Measurements from ENCODE around the gene FGD3.

The FGD3 gene

GRCh38 chr9:93059715-93060578 lies 112.6 kb downstream of the FGD3 start:
- no peaks in the 10 kb centered on the region for H3K4me1 ChIP-seq (ENCODE audit: control insufficient read depth, insufficient read depth, low read length)
- no peaks in the 10 kb centered on the region for H3K36me3 ChIP-seq (ENCODE audit: control insufficient read depth, insufficient read depth, low read length)
- H3K27ac ChIP-seq (ENCODE audit: low read depth, low read length), result no peak overlapping the region
- peak overlapping the region; percentile 25 for H3K4me3 ChIP-seq (ENCODE audit: low read length)
- no peaks in the 10 kb centered on the region for H3K27me3 ChIP-seq (ENCODE audit: control insufficient read depth, insufficient read depth, low read length)
- H3K9ac ChIP-seq (ENCODE audit: low read length), result no peak overlapping the region

GRCh38 chr9:93060746-93061259 lies 113.5 kb downstream of the FGD3 start:
- Histone ChIP-seq H3K27ac (ENCODE audit: low read depth, low read length) (no peak overlapping the region), H3K4me3 (ENCODE audit: low read length) (no peak overlapping the region), H3K4me1 (ENCODE audit: control insufficient read depth, insufficient read depth, low read length) (no peaks in the 10 kb centered on the region), H3K36me3 (ENCODE audit: control insufficient read depth, insufficient read depth, low read length) (no peaks in the 10 kb centered on the region), H3K9ac (ENCODE audit: low read length) (no peak overlapping the region), H3K27me3 (ENCODE audit: control insufficient read depth, insufficient read depth, low read length) (no peaks in the 10 kb centered on the region)

GRCh38 chr9:93061260-93061751 lies 114.0 kb downstream of the FGD3 start:
- no peaks in the 10 kb centered on the region for H3K27me3 ChIP-seq (ENCODE audit: control insufficient read depth, insufficient read depth, low read length)
- no peak overlapping the region for H3K4me3 ChIP-seq (ENCODE audit: low read length)
- no peaks in the 10 kb centered on the region for H3K4me1 ChIP-seq (ENCODE audit: control insufficient read depth, insufficient read depth, low read length)

GRCh38 chr9:93061791-93062763 lies 114.8 kb downstream of the FGD3 start:
- Histone ChIP-seq H3K27ac (ENCODE audit: low read depth, low read length) (no peak overlapping the region), H3K27me3 (ENCODE audit: control insufficient read depth, insufficient read depth, low read length) (no peaks in the 10 kb centered on the region), H3K4me1 (ENCODE audit: control insufficient read depth, insufficient read depth, low read length) (no peaks in the 10 kb centered on the region), H3K4me3 (ENCODE audit: low read length) (peak overlapping the region; percentile 29), H3K36me3 (ENCODE audit: control insufficient read depth, insufficient read depth, low read length) (no peaks in the 10 kb centered on the region), H3K9ac (ENCODE audit: low read length) (no peak overlapping the region)

More at GRCh38 chr9:93061260-93061751, 114.0 kb downstream of the FGD3 start:
- no peaks in the 10 kb centered on the region for H3K36me3 ChIP-seq (ENCODE audit: control insufficient read depth, insufficient read depth, low read length)
- no peak overlapping the region for H3K9ac ChIP-seq (ENCODE audit: low read length)
- no peak overlapping the region for H3K27ac ChIP-seq (ENCODE audit: low read depth, low read length)

- H3K9ac ChIP-seq (ENCODE audit: low read length), result no peak overlapping the region
- no peaks in the 10 kb centered on the region for H3K27me3 ChIP-seq (ENCODE audit: control insufficient read depth, insufficient read depth, low read length)
- H3K4me3 ChIP-seq (ENCODE audit: low read length), result peak overlapping the region; percentile 31
- H3K4me1 ChIP-seq (ENCODE audit: control insufficient read depth, insufficient read depth, low read length), result no peaks in the 10 kb centered on the region
- no peaks in the 10 kb centered on the region for H3K36me3 ChIP-seq (ENCODE audit: control insufficient read depth, insufficient read depth, low read length)
- no peak overlapping the region for H3K27ac ChIP-seq (ENCODE audit: low read depth, low read length)
Observed at GRCh38 chr9:93064392-93065134, 117.2 kb downstream of the FGD3 start.

GRCh38 chr9:93065135-93065720 lies 117.9 kb downstream of the FGD3 start:
- Histone ChIP-seq H3K36me3 (ENCODE audit: control insufficient read depth, insufficient read depth, low read length) (no peaks in the 10 kb centered on the region), H3K9ac (ENCODE audit: low read length) (no peak overlapping the region), H3K27me3 (ENCODE audit: control insufficient read depth, insufficient read depth, low read length) (no peaks in the 10 kb centered on the region), H3K4me3 (ENCODE audit: low read length) (no peak overlapping the region), H3K4me1 (ENCODE audit: control insufficient read depth, insufficient read depth, low read length) (no peaks in the 10 kb centered on the region), H3K27ac (ENCODE audit: low read depth, low read length) (no peak overlapping the region)

GRCh38 chr9:93066978-93067603 lies 119.8 kb downstream of the FGD3 start:
- no peak overlapping the region for H3K9ac ChIP-seq (ENCODE audit: low read length)
- no peak overlapping the region for H3K4me3 ChIP-seq (ENCODE audit: low read length)
- no peaks in the 10 kb centered on the region for H3K36me3 ChIP-seq (ENCODE audit: control insufficient read depth, insufficient read depth, low read length)
- peaks cover 4% of the 10 kb centered on the region for H3K4me1 ChIP-seq (ENCODE audit: control insufficient read depth, insufficient read depth, low read length)
- H3K27me3 ChIP-seq (ENCODE audit: control insufficient read depth, insufficient read depth, low read length), result no peaks in the 10 kb centered on the region
- H3K27ac ChIP-seq (ENCODE audit: low read depth, low read length), result no peak overlapping the region

GRCh38 chr9:93068956-93069355 lies 121.6 kb downstream of the FGD3 start:
- peaks cover 14% of the 10 kb centered on the region for H3K4me1 ChIP-seq (ENCODE audit: control insufficient read depth, insufficient read depth, low read length)
- no peak overlapping the region for H3K27ac ChIP-seq (ENCODE audit: low read depth, low read length)
- no peaks in the 10 kb centered on the region for H3K36me3 ChIP-seq (ENCODE audit: control insufficient read depth, insufficient read depth, low read length)
- no peak overlapping the region for H3K9ac ChIP-seq (ENCODE audit: low read length)
- no peaks in the 10 kb centered on the region for H3K27me3 ChIP-seq (ENCODE audit: control insufficient read depth, insufficient read depth, low read length)
- H3K4me3 ChIP-seq (ENCODE audit: low read length), result no peak overlapping the region

GRCh38 chr9:93071464-93071863 lies 124.1 kb downstream of the FGD3 start:
- H3K36me3 ChIP-seq (ENCODE audit: control insufficient read depth, insufficient read depth, low read length), result no peaks in the 10 kb centered on the region
- H3K4me1 ChIP-seq (ENCODE audit: control insufficient read depth, insufficient read depth, low read length), result peaks cover 14% of the 10 kb centered on the region

GRCh38 chr9:93072383-93072795 lies 125.1 kb downstream of the FGD3 start:
- H3K4me3 ChIP-seq (ENCODE audit: low read length), result peak overlapping the region; percentile 34
- H3K4me1 ChIP-seq (ENCODE audit: control insufficient read depth, insufficient read depth, low read length), result peaks cover 14% of the 10 kb centered on the region
- H3K9ac ChIP-seq (ENCODE audit: low read length), result no peak overlapping the region
- H3K36me3 ChIP-seq (ENCODE audit: control insufficient read depth, insufficient read depth, low read length), result no peaks in the 10 kb centered on the region
- H3K27me3 ChIP-seq (ENCODE audit: control insufficient read depth, insufficient read depth, low read length), result no peaks in the 10 kb centered on the region
- H3K27ac ChIP-seq (ENCODE audit: low read depth, low read length), result peak overlapping the region; percentile 7

More at GRCh38 chr9:93071464-93071863, 124.1 kb downstream of the FGD3 start:
- Histone ChIP-seq H3K9ac (ENCODE audit: low read length) (no peak overlapping the region), H3K27me3 (ENCODE audit: control insufficient read depth, insufficient read depth, low read length) (no peaks in the 10 kb centered on the region), H3K27ac (ENCODE audit: low read depth, low read length) (peak overlapping the region; percentile 7), H3K4me3 (ENCODE audit: low read length) (no peak overlapping the region)

- no peak overlapping the region for H3K27ac ChIP-seq (ENCODE audit: low read depth, low read length)
- H3K4me1 ChIP-seq (ENCODE audit: control insufficient read depth, insufficient read depth, low read length), result peaks cover 14% of the 10 kb centered on the region
- H3K4me3 ChIP-seq (ENCODE audit: low read length), result no peak overlapping the region
- H3K9ac ChIP-seq (ENCODE audit: low read length), result no peak overlapping the region
- peaks cover 2% of the 10 kb centered on the region for H3K36me3 ChIP-seq (ENCODE audit: control insufficient read depth, insufficient read depth, low read length)
- no peaks in the 10 kb centered on the region for H3K27me3 ChIP-seq (ENCODE audit: control insufficient read depth, insufficient read depth, low read length)
Observed at GRCh38 chr9:93076101-93076791, 128.9 kb downstream of the FGD3 start.
